HEK293 (cell line): ENCODE measurements around the gene CXCL16.

Experiments used
- CTCF ChIA-PET: fragments of 350-600 bp; formaldehyde crosslinking; extraction: SDS; loops from one replicate; lab custom pipeline; 2021; ENCODE audit warnings: antibody characterized with exemption; lab: Yijun Ruan, JAX
- POLR2A ChIA-PET: fragments of 300-600 bp; formaldehyde crosslinking; extraction: SDS; loops from one replicate; lab custom pipeline; 2020; ENCODE audit warnings: antibody characterized with exemption, inconsistent platforms; lab: Yijun Ruan, JAX
- H3K27ac ChIP-seq: fragments of 200-500 bp; sonication (Bioruptor generic); 2 replicates; pipeline ENCODE4 v1.5.1; 2014; ENCODE audit warnings: low read depth, low read length, control low read depth, inconsistent platforms; ENCODE audit errors: extremely low read depth
- H3K36me3 ChIP-seq, 2 experiments: fragments of 200-500 bp in 1 of 2; sonication (Bioruptor generic) in 1 of 2; 1 replicate in 1 of 2; 2 replicates in 1 of 2; pipeline ENCODE4 v1.5.1; 2014 to 2017; ENCODE audit warnings: inconsistent platforms in 2 of 2, low read length in 2 of 2; ENCODE audit not compliant: control insufficient read depth in 2 of 2, insufficient read depth in 1 of 2
- H3K4me1 ChIP-seq: fragments of 200-500 bp; sonication (Bioruptor generic); 2 replicates; pipeline ENCODE4 v1.5.1; 2014; ENCODE audit warnings: mild to moderate bottlenecking, low read length, inconsistent platforms; ENCODE audit not compliant: control insufficient read depth, insufficient read depth
- H3K4me3 ChIP-seq: 2 replicates; pipeline ENCODE4 v1.5.1; 2011; ENCODE audit warnings: low read depth, mild to moderate bottlenecking, control low read depth, low read length, moderate library complexity
- H3K9me3 ChIP-seq: fragments of 200-500 bp; sonication (Bioruptor generic); 2 replicates; pipeline ENCODE4 v1.5.1; 2014; ENCODE audit warnings: low read depth, low read length, inconsistent platforms; ENCODE audit not compliant: control insufficient read depth, insufficient read depth
- BCL11A ChIP-seq: fragments of 450-650 bp; formaldehyde crosslinking; IDR thresholded peaks from 2 replicates; pipeline ENCODE4 v1.5.1; 2016; ENCODE audit warnings: low read depth, missing biosample characterization, missing genetic modification characterization
- BCL11B ChIP-seq: fragments of 450-650 bp; formaldehyde crosslinking; IDR thresholded peaks from 2 replicates; pipeline ENCODE4 v1.5.1; 2016; ENCODE audit warnings: low read depth, missing biosample characterization, missing genetic modification characterization
- GLI2 ChIP-seq: fragments of 450-650 bp; formaldehyde crosslinking; IDR thresholded peaks from 2 replicates; pipeline ENCODE4; 2017; ENCODE audit warnings: missing biosample characterization, missing genetic modification characterization, low read depth, borderline replicate concordance
- GLI4 ChIP-seq: fragments of 450-650 bp; formaldehyde crosslinking; IDR thresholded peaks from 2 replicates; pipeline ENCODE4 v1.5.1; 2016; ENCODE audit warnings: missing biosample characterization, missing genetic modification characterization
- GLIS1 ChIP-seq: fragments of 450-650 bp; formaldehyde crosslinking; IDR thresholded peaks from 2 replicates; pipeline ENCODE4 v1.5.1; 2016; ENCODE audit warnings: missing biosample characterization, missing genetic modification characterization
- HOXC10 ChIP-seq: sonication (generic); formaldehyde crosslinking; IDR thresholded peaks from 2 replicates; pipeline ENCODE4 v1.8.1; 2023; ENCODE audit warnings: mild to moderate bottlenecking, missing genetic modification reagents
- KLF1 ChIP-seq: fragments of 450-650 bp; formaldehyde crosslinking; IDR thresholded peaks from 2 replicates; pipeline ENCODE4 v1.5.1; 2016; ENCODE audit warnings: missing biosample characterization, missing genetic modification characterization
- OSR2 ChIP-seq: fragments of 450-650 bp; formaldehyde crosslinking; IDR thresholded peaks from 2 replicates; pipeline ENCODE4 v1.5.1; 2016; ENCODE audit warnings: missing biosample characterization, missing genetic modification characterization
- YY2 ChIP-seq: fragments of 450-650 bp; formaldehyde crosslinking; IDR thresholded peaks from 2 replicates; pipeline ENCODE4 v1.5.1; 2016; ENCODE audit warnings: missing biosample characterization, missing genetic modification characterization
- ZBTB20 ChIP-seq: fragments of 450-650 bp; formaldehyde crosslinking; IDR thresholded peaks from 2 replicates; pipeline ENCODE4 v1.5.1; 2016; ENCODE audit warnings: missing biosample characterization, missing genetic modification characterization
- ZFHX2 ChIP-seq: fragments of 450-650 bp; formaldehyde crosslinking; conservative IDR thresholded peaks from 2 replicates; pipeline ENCODE4 v1.5.1; 2016; ENCODE audit warnings: missing biosample characterization, missing genetic modification characterization
- ZNF138 ChIP-seq: fragments of 450-650 bp; formaldehyde crosslinking; IDR thresholded peaks from 2 replicates; pipeline ENCODE4 v1.5.1; 2016; ENCODE audit warnings: missing biosample characterization, missing genetic modification characterization, borderline replicate concordance
- ZNF155 ChIP-seq: fragments of 450-650 bp; formaldehyde crosslinking; IDR thresholded peaks from 2 replicates; pipeline ENCODE4 v1.5.1; 2016; ENCODE audit warnings: missing biosample characterization, missing genetic modification characterization
- ZNF23 ChIP-seq: fragments of 450-650 bp; formaldehyde crosslinking; IDR thresholded peaks from 2 replicates; pipeline ENCODE4 v1.5.1; 2016; ENCODE audit warnings: missing biosample characterization, missing genetic modification characterization, borderline replicate concordance
- ZNF239 ChIP-seq: fragments of 450-650 bp; formaldehyde crosslinking; IDR thresholded peaks from 2 replicates; pipeline ENCODE4 v1.5.1; 2016; ENCODE audit warnings: missing biosample characterization, missing genetic modification characterization
- ZNF24 ChIP-seq: fragments of 450-650 bp; formaldehyde crosslinking; IDR thresholded peaks from 2 replicates; pipeline ENCODE4 v1.5.1; 2016; ENCODE audit warnings: missing biosample characterization, missing genetic modification characterization
- ZNF404 ChIP-seq: fragments of 450-650 bp; formaldehyde crosslinking; IDR thresholded peaks from 2 replicates; pipeline ENCODE4 v1.5.1; 2017; ENCODE audit warnings: missing biosample characterization, missing genetic modification characterization
- ZNF423 ChIP-seq: fragments of 450-650 bp; formaldehyde crosslinking; IDR thresholded peaks from 2 replicates; pipeline ENCODE4 v1.5.1; 2016; ENCODE audit warnings: missing biosample characterization, missing genetic modification characterization
- ZNF548 ChIP-seq: fragments of 450-650 bp; formaldehyde crosslinking; IDR thresholded peaks from 2 replicates; pipeline ENCODE4 v1.5.1; 2016; ENCODE audit warnings: missing biosample characterization, missing genetic modification characterization
- ZNF677 ChIP-seq: fragments of 450-650 bp; IDR thresholded peaks from 2 replicates; pipeline ENCODE4 v1.5.0; 2018; ENCODE audit warnings: missing biosample characterization, mild to moderate bottlenecking, missing genetic modification characterization, moderate library complexity
- TF ChIP-seq, protein P1 (sequence below): fragments of 450-650 bp; formaldehyde crosslinking; IDR thresholded peaks from 2 replicates; pipeline ENCODE4 v1.5.1; 2016; ENCODE audit warnings: missing biosample characterization, missing genetic modification characterization
- TF ChIP-seq, protein P2 (sequence below): fragments of 450-650 bp; formaldehyde crosslinking; IDR thresholded peaks from 2 replicates; pipeline ENCODE4 v1.5.1; 2017; ENCODE audit warnings: missing biosample characterization, missing genetic modification characterization
- TF ChIP-seq, protein P3 (sequence below): fragments of 450-650 bp; IDR thresholded peaks from 2 replicates; pipeline ENCODE4 v1.5.1; 2018; ENCODE audit warnings: missing biosample characterization, missing genetic modification characterization
- TF ChIP-seq, protein P4 (sequence below): fragments of 450-650 bp; formaldehyde crosslinking; IDR thresholded peaks from 2 replicates; pipeline ENCODE4 v1.5.1; 2016; ENCODE audit warnings: missing biosample characterization, missing genetic modification characterization
- TF ChIP-seq, protein P5 (sequence below): fragments of 450-650 bp; formaldehyde crosslinking; IDR thresholded peaks from 2 replicates; pipeline ENCODE4 v1.5.1; 2016; ENCODE audit warnings: missing biosample characterization, missing genetic modification characterization
- TF ChIP-seq, protein P6 (sequence below): fragments of 450-650 bp; formaldehyde crosslinking; IDR thresholded peaks from 2 replicates; pipeline ENCODE4 v1.5.1; 2016; ENCODE audit warnings: missing biosample characterization, missing genetic modification characterization

Gene CXCL16

DNA sequence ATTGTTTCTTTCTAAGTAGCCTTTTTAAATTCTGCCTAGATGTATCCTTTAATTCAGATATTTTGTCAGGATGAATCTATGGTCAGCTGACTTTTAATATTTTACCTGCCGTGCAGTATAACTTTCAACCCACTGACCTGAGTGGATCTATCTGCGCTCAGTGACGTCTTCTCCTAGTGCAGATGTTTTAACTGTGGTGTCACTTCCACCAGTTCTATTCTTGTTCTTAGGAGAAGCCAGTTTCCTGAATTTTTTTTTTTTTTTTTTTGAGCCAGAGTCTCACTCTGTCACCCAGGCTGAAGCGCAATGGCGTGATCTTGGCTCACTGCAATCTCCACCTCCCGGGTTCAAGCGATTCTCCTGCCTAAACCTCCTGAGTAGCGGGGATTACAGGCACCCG lies 27.0 kb upstream of the CXCL16 start:
- POLR2A ChIA-PET: no interaction called here
- CTCF ChIA-PET: no interaction called here

DNA sequence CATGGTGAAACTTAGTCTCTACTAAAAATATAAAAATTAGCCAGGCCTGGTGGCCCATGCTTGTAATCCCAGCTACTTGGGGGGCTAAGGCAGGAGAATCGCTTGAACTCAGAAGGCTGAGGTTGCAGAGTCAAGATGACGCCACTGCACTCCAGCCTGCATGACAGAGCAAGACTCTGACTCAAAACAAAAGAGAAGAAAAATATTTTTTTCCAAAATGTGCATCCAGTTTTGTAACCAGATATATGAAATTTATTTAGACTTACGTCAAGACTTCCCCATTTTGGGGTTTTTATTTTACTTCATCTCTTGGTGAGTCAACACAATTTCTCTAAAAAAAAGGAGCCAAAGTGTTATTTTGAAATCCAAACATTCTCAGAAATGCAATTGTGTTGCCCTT lies 26.5 kb upstream of the CXCL16 start:
- Histone ChIP-seq H3K36me3 (no peaks in the 10 kb centered on the region), H3K4me3 (no peak overlapping the region), H3K9me3 (no peaks in the 10 kb centered on the region), H3K4me1 (no peaks in the 10 kb centered on the region), H3K27ac (no peak overlapping the region)
- ChIA-PET CTCF (no interaction called here), POLR2A (no interaction called here)
- TF ChIP-seq, protein P1, sequence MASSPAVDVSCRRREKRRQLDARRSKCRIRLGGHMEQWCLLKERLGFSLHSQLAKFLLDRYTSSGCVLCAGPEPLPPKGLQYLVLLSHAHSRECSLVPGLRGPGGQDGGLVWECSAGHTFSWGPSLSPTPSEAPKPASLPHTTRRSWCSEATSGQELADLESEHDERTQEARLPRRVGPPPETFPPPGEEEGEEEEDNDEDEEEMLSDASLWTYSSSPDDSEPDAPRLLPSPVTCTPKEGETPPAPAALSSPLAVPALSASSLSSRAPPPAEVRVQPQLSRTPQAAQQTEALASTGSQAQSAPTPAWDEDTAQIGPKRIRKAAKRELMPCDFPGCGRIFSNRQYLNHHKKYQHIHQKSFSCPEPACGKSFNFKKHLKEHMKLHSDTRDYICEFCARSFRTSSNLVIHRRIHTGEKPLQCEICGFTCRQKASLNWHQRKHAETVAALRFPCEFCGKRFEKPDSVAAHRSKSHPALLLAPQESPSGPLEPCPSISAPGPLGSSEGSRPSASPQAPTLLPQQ: no peak
- no peak for TF ChIP-seq ZNF677 (tag by site-specific recombination)
- TF ChIP-seq ZBTB20 (tag by site-specific recombination): no peak
- TF ChIP-seq ZNF548 (tag by site-specific recombination): no peak
- TF ChIP-seq, protein P2, sequence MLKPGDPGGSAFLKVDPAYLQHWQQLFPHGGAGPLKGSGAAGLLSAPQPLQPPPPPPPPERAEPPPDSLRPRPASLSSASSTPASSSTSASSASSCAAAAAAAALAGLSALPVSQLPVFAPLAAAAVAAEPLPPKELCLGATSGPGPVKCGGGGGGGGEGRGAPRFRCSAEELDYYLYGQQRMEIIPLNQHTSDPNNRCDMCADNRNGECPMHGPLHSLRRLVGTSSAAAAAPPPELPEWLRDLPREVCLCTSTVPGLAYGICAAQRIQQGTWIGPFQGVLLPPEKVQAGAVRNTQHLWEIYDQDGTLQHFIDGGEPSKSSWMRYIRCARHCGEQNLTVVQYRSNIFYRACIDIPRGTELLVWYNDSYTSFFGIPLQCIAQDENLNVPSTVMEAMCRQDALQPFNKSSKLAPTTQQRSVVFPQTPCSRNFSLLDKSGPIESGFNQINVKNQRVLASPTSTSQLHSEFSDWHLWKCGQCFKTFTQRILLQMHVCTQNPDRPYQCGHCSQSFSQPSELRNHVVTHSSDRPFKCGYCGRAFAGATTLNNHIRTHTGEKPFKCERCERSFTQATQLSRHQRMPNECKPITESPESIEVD (tag by site-specific recombination): no peak
- TF ChIP-seq HOXC10 (CRISPR knock-in tag): no peak
- TF ChIP-seq ZNF23 (tag by site-specific recombination): no peak
- TF ChIP-seq OSR2 (tag by site-specific recombination): no peak
- no peak for TF ChIP-seq KLF1 (tag by site-specific recombination)
- TF ChIP-seq ZFHX2 (tag by site-specific recombination): no peak
- TF ChIP-seq, protein P3, sequence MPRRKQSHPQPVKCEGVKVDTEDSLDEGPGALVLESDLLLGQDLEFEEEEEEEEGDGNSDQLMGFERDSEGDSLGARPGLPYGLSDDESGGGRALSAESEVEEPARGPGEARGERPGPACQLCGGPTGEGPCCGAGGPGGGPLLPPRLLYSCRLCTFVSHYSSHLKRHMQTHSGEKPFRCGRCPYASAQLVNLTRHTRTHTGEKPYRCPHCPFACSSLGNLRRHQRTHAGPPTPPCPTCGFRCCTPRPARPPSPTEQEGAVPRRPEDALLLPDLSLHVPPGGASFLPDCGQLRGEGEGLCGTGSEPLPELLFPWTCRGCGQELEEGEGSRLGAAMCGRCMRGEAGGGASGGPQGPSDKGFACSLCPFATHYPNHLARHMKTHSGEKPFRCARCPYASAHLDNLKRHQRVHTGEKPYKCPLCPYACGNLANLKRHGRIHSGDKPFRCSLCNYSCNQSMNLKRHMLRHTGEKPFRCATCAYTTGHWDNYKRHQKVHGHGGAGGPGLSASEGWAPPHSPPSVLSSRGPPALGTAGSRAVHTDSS (tag by site-specific recombination): no peak
- TF ChIP-seq GLI2 (tag by site-specific recombination): no peak
- TF ChIP-seq ZNF423: no peak
- no peak for TF ChIP-seq ZNF24 (tag by site-specific recombination)
- TF ChIP-seq BCL11B (tag by site-specific recombination): no peak
- no peak for TF ChIP-seq BCL11A
- no peak for TF ChIP-seq ZNF239 (tag by site-specific recombination)
- TF ChIP-seq, protein P4, sequence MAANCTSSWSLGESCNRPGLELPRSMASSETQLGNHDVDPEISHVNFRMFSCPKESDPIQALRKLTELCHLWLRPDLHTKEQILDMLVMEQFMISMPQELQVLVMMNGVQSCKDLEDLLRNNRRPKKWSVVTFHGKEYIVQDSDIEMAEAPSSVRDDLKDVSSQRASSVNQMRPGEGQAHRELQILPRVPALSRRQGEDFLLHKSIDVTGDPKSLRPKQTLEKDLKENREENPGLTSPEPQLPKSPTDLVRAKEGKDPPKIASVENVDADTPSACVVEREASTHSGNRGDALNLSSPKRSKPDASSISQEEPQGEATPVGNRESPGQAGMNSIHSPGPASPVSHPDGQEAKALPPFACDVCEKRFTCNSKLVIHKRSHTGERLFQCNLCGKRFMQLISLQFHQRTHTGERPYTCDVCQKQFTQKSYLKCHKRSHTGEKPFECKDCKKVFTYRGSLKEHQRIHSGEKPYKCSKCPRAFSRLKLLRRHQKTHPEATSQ (tag by site-specific recombination): no peak

More for the DNA sequence above, 27.0 kb upstream of the CXCL16 start:
- H3K36me3 ChIP-seq: no peaks in the 10 kb centered on the region
- H3K4me1 ChIP-seq: no peaks in the 10 kb centered on the region
- no peak overlapping the region for H3K27ac ChIP-seq
- no peak overlapping the region for H3K4me3 ChIP-seq
- H3K9me3 ChIP-seq: no peaks in the 10 kb centered on the region
- TF ChIP-seq, protein P4 (tag by site-specific recombination): no peak
- TF ChIP-seq ZNF404 (no peak), ZNF677 (tag by site-specific recombination) (no peak), HOXC10 (CRISPR knock-in tag) (no peak), ZNF155 (tag by site-specific recombination) (no peak), ZNF138 (tag by site-specific recombination) (no peak), GLI4 (tag by site-specific recombination) (no peak), GLIS1 (tag by site-specific recombination) (no peak), YY2 (tag by site-specific recombination) (no peak)
- TF ChIP-seq, protein P5, sequence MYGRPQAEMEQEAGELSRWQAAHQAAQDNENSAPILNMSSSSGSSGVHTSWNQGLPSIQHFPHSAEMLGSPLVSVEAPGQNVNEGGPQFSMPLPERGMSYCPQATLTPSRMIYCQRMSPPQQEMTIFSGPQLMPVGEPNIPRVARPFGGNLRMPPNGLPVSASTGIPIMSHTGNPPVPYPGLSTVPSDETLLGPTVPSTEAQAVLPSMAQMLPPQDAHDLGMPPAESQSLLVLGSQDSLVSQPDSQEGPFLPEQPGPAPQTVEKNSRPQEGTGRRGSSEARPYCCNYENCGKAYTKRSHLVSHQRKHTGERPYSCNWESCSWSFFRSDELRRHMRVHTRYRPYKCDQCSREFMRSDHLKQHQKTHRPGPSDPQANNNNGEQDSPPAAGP (tag by site-specific recombination): no peak
- TF ChIP-seq, protein P6, sequence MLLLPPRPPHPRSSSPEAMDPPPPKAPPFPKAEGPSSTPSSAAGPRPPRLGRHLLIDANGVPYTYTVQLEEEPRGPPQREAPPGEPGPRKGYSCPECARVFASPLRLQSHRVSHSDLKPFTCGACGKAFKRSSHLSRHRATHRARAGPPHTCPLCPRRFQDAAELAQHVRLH (tag by site-specific recombination): no peak
